ENCODE data around the gene PRRC2C.
A peak's percentile ranks its signal among the peaks of the same experiment; 100 is the strongest.

DNA sequence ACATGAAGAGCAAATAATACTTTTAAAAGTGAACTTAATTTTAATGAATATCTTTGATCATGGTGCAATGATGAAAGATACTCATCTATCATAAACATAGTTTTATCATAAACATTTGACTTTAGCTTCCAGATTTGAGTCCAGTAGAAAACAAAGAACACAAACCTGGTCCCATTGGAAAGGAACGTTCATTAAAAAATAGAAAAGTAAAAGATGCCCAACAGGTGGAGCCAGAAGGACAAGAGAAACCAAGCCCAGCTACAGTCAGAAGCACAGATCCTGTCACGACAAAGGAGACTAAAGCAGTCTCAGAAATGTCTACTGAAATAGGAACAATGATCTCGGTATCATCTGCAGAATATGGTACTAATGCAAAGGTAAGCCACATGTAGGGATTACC is 81.1 kb downstream of the PRRC2C start:
- no peak for TF ChIP-seq POLR2A (IDR thresholded peaks at IDR 0.05)
- no peak for TF ChIP-seq EP300 (IDR thresholded peaks at IDR 0.05)
- TF ChIP-seq, protein P1, sequence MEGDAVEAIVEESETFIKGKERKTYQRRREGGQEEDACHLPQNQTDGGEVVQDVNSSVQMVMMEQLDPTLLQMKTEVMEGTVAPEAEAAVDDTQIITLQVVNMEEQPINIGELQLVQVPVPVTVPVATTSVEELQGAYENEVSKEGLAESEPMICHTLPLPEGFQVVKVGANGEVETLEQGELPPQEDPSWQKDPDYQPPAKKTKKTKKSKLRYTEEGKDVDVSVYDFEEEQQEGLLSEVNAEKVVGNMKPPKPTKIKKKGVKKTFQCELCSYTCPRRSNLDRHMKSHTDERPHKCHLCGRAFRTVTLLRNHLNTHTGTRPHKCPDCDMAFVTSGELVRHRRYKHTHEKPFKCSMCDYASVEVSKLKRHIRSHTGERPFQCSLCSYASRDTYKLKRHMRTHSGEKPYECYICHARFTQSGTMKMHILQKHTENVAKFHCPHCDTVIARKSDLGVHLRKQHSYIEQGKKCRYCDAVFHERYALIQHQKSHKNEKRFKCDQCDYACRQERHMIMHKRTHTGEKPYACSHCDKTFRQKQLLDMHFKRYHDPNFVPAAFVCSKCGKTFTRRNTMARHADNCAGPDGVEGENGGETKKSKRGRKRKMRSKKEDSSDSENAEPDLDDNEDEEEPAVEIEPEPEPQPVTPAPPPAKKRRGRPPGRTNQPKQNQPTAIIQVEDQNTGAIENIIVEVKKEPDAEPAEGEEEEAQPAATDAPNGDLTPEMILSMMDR (IDR thresholded peaks at IDR 0.05): peak in 1 of 4 experiments; percentile 9
